K562 (cell line): ENCODE measurements around the gene GALNT9.

ENCODE experiments used
- COPS2 ChIP-seq: fragments of 450-650 bp; conservative IDR thresholded peaks from 2 replicates; pipeline ENCODE4 v1.6.1; 2016; ENCODE audit warnings: mild to moderate bottlenecking, moderate library complexity
- CTCF ChIP-seq, 3 experiments: IDR thresholded peaks in 2 of 3; conservative IDR thresholded peaks in 1 of 3; 2 replicates each; pipeline ENCODE4 v1.5.1; 2011 to 2012; ENCODE audit warnings: low read length in 3 of 3, mild to moderate bottlenecking in 3 of 3, control low read depth in 2 of 3, improper control_type of control experiment in 1 of 3, inconsistent platforms in 1 of 3, low read depth in 1 of 3, mixed read lengths in 1 of 3, moderate library complexity in 1 of 3; ENCODE audit not compliant: insufficient read depth in 2 of 3
- DNMT1 ChIP-seq: fragments of 450-650 bp; IDR thresholded peaks from 2 replicates; pipeline ENCODE4 v1.6.1; 2016; ENCODE audit warnings: antibody characterized with exemption, mild to moderate bottlenecking
- EHMT2 ChIP-seq: fragments of 450-650 bp; IDR thresholded peaks from 2 replicates; pipeline ENCODE4 v1.6.1; 2018; ENCODE audit warnings: antibody characterized with exemption
- FOXO4 ChIP-seq: fragments of 450-650 bp; formaldehyde crosslinking; IDR thresholded peaks from 2 replicates; pipeline ENCODE4 v1.4.0; 2020; ENCODE audit warnings: mild to moderate bottlenecking, moderate library complexity
- KDM2B ChIP-seq: fragments of 250-450 bp; sonication (Bioruptor Pico); IDR thresholded peaks from 2 replicates; pipeline ENCODE4 v1.8.0; 2021; ENCODE audit warnings: mild to moderate bottlenecking, moderate library complexity
- MLLT1 ChIP-seq, 2 experiments: fragments of 450-650 bp; IDR thresholded peaks; 2 replicates each; pipeline ENCODE4 v1.6.1; 2016
- POLR2A ChIP-seq: fragments of 450-650 bp; conservative IDR thresholded peaks from 2 replicates; pipeline ENCODE4 v1.6.1; 2016
- POLR2AphosphoS5 ChIP-seq: IDR thresholded peaks from 2 replicates; pipeline ENCODE4 v1.6.1; 2011; ENCODE audit warnings: mild to moderate bottlenecking, low read depth, low read length, moderate library complexity; ENCODE audit not compliant: control insufficient read depth, insufficient read depth
- SMARCA4 ChIP-seq: fragments of 450-650 bp; IDR thresholded peaks from 2 replicates; pipeline ENCODE4 v1.6.1; 2016
- SRF ChIP-seq, 2 experiments: fragments of 250-450, 450-650 bp in 1 of 2; sonication (Bioruptor Pico) in 1 of 2; sonication (generic) in 1 of 2; formaldehyde crosslinking; IDR thresholded peaks; 2 replicates each; pipeline versions ENCODE4 v1.5.0 to v1.5.1; 2020 to 2022; ENCODE audit warnings: mild to moderate bottlenecking in 1 of 2, missing genetic modification reagents in 1 of 2
- TBP ChIP-seq: optimal IDR thresholded peaks from 2 replicates; pipeline ENCODE3; 2011; ENCODE audit warnings: low read depth, low read length, improper control_type of control experiment
- ZBED1 ChIP-seq: IDR thresholded peaks from 2 replicates; pipeline ENCODE4 v1.6.1; 2014

- TF ChIP-seq POLR2A: no peak
- no peak for TF ChIP-seq CTCF (IDR thresholded peaks at IDR 0.05 in 2 of 3, conservative IDR thresholded peaks at IDR 0.05 in 1 of 3; ENCODE audit: insufficient read depth in 2 of 3, low read depth in 1 of 3, low read length in 3 of 3)
- no peak for TF ChIP-seq SRF (CRISPR knock-in tag; IDR thresholded peaks at IDR 0.05)
- TF ChIP-seq KDM2B (CRISPR knock-in tag): no peak
- no peak for TF ChIP-seq POLR2AphosphoS5
- TF ChIP-seq EHMT2: no peak
- TF ChIP-seq FOXO4: no peak
- TF ChIP-seq ZBED1: no peak
- no peak for TF ChIP-seq MLLT1 (IDR thresholded peaks at IDR 0.05)
- no peak for TF ChIP-seq SMARCA4
- no peak for TF ChIP-seq DNMT1
- TF ChIP-seq COPS2: no peak
- no peak for TF ChIP-seq TBP
Measured at GRCh38 chr12:132227782-132228475, 101.5 kb downstream of the GALNT9 start.
